Neural cell (in vitro differentiated cells): ENCODE data around the gene ARRB1. TPM values are rescaled to one million over a fixed set of nuclear protein-coding genes. Genes with fewer than 3 reads are reported as not detected.

ENCODE experiments used
- H2AFZ ChIP-seq: fragments of 200-600, 300-800 bp; sonication (generic), shearing (Covaris generic); 2 replicates; pipeline ENCODE4 v1.6.0; 2014; ENCODE audit warnings: low read depth, mild to moderate bottlenecking, antibody characterized with exemption, low read length, moderate library complexity
- H3F3A ChIP-seq: fragments of 200-600 bp; shearing (Covaris generic); 2 replicates; pipeline ENCODE4 v1.6.1; 2016; ENCODE audit warnings: mild to moderate bottlenecking, moderate library complexity, mixed read lengths, antibody characterized with exemption, low read length; ENCODE audit not compliant: insufficient read depth, poor library complexity, severe bottlenecking
- H3K27ac ChIP-seq: fragments of 200-600, 300-800 bp; sonication (generic), shearing (Covaris generic); 2 replicates; pipeline ENCODE4 v1.5.1; 2014; ENCODE audit warnings: mild to moderate bottlenecking, low read length, moderate library complexity
- H3K27me3 ChIP-seq: fragments of 300-800, 200-600 bp; sonication (generic), shearing (Covaris generic); 2 replicates; pipeline ENCODE4 v1.6.0; 2014; ENCODE audit warnings: mild to moderate bottlenecking, low read depth, low read length, moderate library complexity; ENCODE audit not compliant: insufficient read depth
- H3K36me3 ChIP-seq: fragments of 300-800, 200-600 bp; sonication (generic), shearing (Covaris generic); 2 replicates; pipeline ENCODE4 v1.5.1; 2014; ENCODE audit warnings: mild to moderate bottlenecking, antibody characterized with exemption, low read length, moderate library complexity; ENCODE audit not compliant: insufficient read depth
- H3K4me2 ChIP-seq: fragments of 300-800, 200-600 bp; sonication (generic), shearing (Covaris generic); 2 replicates; pipeline ENCODE4 v1.6.0; 2014; ENCODE audit warnings: mild to moderate bottlenecking, low read length
- H3K4me3 ChIP-seq: fragments of 300-800, 200-600 bp; sonication (generic), shearing (Covaris generic); 2 replicates; pipeline ENCODE4 v1.5.1; 2014; ENCODE audit warnings: mild to moderate bottlenecking, low read length, moderate library complexity
- H3K79me2 ChIP-seq: fragments of 200-600 bp; shearing (Covaris generic); replicated peaks from 2 replicates; pipeline ENCODE4 v1.6.0; 2014; ENCODE audit warnings: mild to moderate bottlenecking, low read length, moderate library complexity; ENCODE audit not compliant: insufficient read depth
- H3K9ac ChIP-seq: fragments of 300-800, 200-600 bp; sonication (generic), shearing (Covaris generic); 2 replicates; pipeline ENCODE4 v1.6.1; 2016; ENCODE audit warnings: mild to moderate bottlenecking, low read length, mixed read lengths
- H3K9me2 ChIP-seq: fragments of 200-600 bp; shearing (Covaris generic); 2 replicates; pipeline ENCODE4 v1.6.1; 2016; ENCODE audit warnings: mild to moderate bottlenecking, low read length, mixed read lengths; ENCODE audit not compliant: insufficient read depth
- H3K9me3 ChIP-seq: fragments of 200-600, 300-800 bp; sonication (generic), shearing (Covaris generic); 2 replicates; pipeline ENCODE4 v1.6.1; 2016; ENCODE audit warnings: mild to moderate bottlenecking, mixed run types, low read length, moderate library complexity, mixed read lengths
- H4K20me1 ChIP-seq: fragments of 200-600 bp; shearing (Covaris generic); 2 replicates; pipeline ENCODE4 v1.6.1; 2016; ENCODE audit warnings: mild to moderate bottlenecking, mixed run types; ENCODE audit not compliant: insufficient read depth
- EP300 ChIP-seq: fragments of 450-650 bp; conservative IDR thresholded peaks from 2 replicates; pipeline ENCODE4 v1.6.1; 2014; ENCODE audit warnings: antibody characterized with exemption, mild to moderate bottlenecking, moderate library complexity; ENCODE audit not compliant: poor library complexity, severe bottlenecking
- EZH2 ChIP-seq: fragments of 200-600, 300-800 bp; shearing (Covaris generic), sonication (generic); IDR thresholded peaks from 2 replicates; pipeline ENCODE4 v1.6.1; 2014; ENCODE audit warnings: antibody characterized with exemption, low read length, borderline replicate concordance, mild to moderate bottlenecking; ENCODE audit not compliant: insufficient read depth, poor library complexity, severe bottlenecking
- MXI1 ChIP-seq: fragments of 450-650 bp; conservative IDR thresholded peaks from 2 replicates; pipeline ENCODE4 v1.6.1; 2014; ENCODE audit warnings: antibody characterized with exemption, mild to moderate bottlenecking; ENCODE audit not compliant: poor library complexity, severe bottlenecking
- POLR2AphosphoS5 ChIP-seq: IDR thresholded peaks from 2 replicates; pipeline ENCODE4 v1.6.1; 2012
- RAD21 ChIP-seq: fragments of 450-650 bp; conservative IDR thresholded peaks from 2 replicates; pipeline ENCODE4 v1.6.1; 2014; ENCODE audit warnings: antibody characterized with exemption, mild to moderate bottlenecking, moderate library complexity
- SMC3 ChIP-seq: fragments of 450-650 bp; conservative IDR thresholded peaks from 2 replicates; pipeline ENCODE4 v1.6.1; 2014; ENCODE audit warnings: antibody characterized with exemption, mild to moderate bottlenecking, moderate library complexity; ENCODE audit not compliant: poor library complexity
- TAF1 ChIP-seq: IDR thresholded peaks from 2 replicates; pipeline ENCODE4 v1.6.1; 2012; ENCODE audit warnings: low read depth
- polyA plus RNA-seq: library from polyadenylated mRNA; depleted of rRNA; stranded (reverse); fragments of >200 nt; gene quantifications from 2 replicates; pipeline ENCODE4 v1.2.3, GENCODE V29; 2014
- TF ChIP-seq, protein P1 (sequence below): IDR thresholded peaks from 2 replicates; pipeline ENCODE4 v1.6.1; 2012; ENCODE audit warnings: borderline replicate concordance
- TF ChIP-seq, protein P2 (sequence below): fragments of 450-650 bp; IDR thresholded peaks from 2 replicates; pipeline ENCODE4 v1.5.1; 2014; ENCODE audit warnings: antibody characterized with exemption, mild to moderate bottlenecking, moderate library complexity; ENCODE audit not compliant: poor library complexity, severe bottlenecking

Gene ARRB1
- polyA plus RNA-seq, 1 donor from 2014 or later, result 5.7 TPM

DNA sequence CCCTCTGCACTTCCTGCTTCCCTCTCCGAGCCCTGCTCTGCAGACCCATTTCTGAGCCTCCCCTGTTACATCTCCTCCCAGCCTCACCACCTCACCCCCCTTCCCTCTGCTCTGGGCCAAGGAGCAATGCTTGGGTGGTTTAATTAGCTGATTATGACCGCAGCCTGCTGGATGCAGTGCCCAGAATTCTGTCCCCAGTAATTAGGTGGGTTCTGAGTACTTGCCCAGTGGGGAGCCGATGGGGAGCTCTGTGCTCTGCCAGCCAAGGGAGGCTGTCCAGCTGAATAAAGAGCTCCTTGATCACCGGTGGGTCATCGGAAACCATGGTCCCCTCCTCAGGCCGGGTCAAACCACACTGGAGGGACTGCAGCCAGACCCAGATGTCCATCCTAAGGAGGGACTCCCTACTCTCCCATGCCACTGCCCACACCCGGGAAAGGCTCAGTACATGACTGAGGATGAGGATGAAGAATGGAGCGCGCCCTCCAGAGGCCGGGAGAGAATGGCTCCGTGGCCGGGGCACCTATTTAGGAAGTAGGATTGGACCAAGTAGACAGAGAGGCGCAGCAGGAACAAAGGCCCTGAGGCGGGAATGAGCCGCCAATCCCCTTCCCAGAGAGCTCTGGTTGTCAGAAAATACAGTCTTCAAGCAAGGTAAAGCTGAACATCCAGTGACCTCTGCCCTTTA, 9.1 kb downstream of the ARRB1 start:
- Histone ChIP-seq H3K4me3 (no peak overlapping the region), H3K27ac (no peak overlapping the region), H3K79me2 (no peaks in the 10 kb centered on the region), H3K9me2 (no peaks in the 10 kb centered on the region), H3K27me3 (no peaks in the 10 kb centered on the region), H3K9ac (no peak overlapping the region), H3F3A (no peaks in the 10 kb centered on the region), H3K4me2 (no peak overlapping the region), H3K36me3 (no peaks in the 10 kb centered on the region), H4K20me1 (no peaks in the 10 kb centered on the region), H2AFZ (no peak overlapping the region), H3K9me3 (no peaks in the 10 kb centered on the region)
- TF ChIP-seq TAF1, result no peak
- TF ChIP-seq SMC3, result no peak
- no peak for TF ChIP-seq MXI1
- TF ChIP-seq, protein P1, sequence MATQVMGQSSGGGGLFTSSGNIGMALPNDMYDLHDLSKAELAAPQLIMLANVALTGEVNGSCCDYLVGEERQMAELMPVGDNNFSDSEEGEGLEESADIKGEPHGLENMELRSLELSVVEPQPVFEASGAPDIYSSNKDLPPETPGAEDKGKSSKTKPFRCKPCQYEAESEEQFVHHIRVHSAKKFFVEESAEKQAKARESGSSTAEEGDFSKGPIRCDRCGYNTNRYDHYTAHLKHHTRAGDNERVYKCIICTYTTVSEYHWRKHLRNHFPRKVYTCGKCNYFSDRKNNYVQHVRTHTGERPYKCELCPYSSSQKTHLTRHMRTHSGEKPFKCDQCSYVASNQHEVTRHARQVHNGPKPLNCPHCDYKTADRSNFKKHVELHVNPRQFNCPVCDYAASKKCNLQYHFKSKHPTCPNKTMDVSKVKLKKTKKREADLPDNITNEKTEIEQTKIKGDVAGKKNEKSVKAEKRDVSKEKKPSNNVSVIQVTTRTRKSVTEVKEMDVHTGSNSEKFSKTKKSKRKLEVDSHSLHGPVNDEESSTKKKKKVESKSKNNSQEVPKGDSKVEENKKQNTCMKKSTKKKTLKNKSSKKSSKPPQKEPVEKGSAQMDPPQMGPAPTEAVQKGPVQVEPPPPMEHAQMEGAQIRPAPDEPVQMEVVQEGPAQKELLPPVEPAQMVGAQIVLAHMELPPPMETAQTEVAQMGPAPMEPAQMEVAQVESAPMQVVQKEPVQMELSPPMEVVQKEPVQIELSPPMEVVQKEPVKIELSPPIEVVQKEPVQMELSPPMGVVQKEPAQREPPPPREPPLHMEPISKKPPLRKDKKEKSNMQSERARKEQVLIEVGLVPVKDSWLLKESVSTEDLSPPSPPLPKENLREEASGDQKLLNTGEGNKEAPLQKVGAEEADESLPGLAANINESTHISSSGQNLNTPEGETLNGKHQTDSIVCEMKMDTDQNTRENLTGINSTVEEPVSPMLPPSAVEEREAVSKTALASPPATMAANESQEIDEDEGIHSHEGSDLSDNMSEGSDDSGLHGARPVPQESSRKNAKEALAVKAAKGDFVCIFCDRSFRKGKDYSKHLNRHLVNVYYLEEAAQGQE, result no peak
- TF ChIP-seq EZH2, result no peak
- no peak for TF ChIP-seq RAD21
- no peak for TF ChIP-seq POLR2AphosphoS5
- TF ChIP-seq EP300, result no peak
- TF ChIP-seq, protein P2, sequence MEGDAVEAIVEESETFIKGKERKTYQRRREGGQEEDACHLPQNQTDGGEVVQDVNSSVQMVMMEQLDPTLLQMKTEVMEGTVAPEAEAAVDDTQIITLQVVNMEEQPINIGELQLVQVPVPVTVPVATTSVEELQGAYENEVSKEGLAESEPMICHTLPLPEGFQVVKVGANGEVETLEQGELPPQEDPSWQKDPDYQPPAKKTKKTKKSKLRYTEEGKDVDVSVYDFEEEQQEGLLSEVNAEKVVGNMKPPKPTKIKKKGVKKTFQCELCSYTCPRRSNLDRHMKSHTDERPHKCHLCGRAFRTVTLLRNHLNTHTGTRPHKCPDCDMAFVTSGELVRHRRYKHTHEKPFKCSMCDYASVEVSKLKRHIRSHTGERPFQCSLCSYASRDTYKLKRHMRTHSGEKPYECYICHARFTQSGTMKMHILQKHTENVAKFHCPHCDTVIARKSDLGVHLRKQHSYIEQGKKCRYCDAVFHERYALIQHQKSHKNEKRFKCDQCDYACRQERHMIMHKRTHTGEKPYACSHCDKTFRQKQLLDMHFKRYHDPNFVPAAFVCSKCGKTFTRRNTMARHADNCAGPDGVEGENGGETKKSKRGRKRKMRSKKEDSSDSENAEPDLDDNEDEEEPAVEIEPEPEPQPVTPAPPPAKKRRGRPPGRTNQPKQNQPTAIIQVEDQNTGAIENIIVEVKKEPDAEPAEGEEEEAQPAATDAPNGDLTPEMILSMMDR, result no peak

DNA sequence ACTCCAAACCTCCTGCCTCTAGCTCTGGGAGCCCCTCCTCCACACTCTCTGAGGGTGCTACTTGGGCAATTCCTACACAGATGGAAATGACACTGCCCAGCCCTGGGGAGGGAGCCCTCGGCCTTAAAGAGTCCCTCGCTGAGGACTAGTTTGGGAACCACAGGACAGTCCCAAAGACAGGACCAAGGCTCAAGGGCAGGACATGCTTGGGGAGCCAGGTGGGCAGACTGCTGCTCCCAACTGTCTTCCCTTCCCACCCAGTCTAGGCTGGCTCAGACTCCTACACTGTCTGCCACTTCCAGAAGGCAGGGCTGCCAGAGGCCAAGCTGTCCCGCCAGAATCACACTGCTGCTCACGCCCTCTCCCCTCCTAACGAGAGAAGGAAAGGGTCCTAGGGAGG, 9.8 kb downstream of the ARRB1 start:
- no peak overlapping the region for H3K4me2 ChIP-seq
- no peaks in the 10 kb centered on the region for H3F3A ChIP-seq
- no peak overlapping the region for H3K27ac ChIP-seq

More for the DNA sequence above, 9.8 kb downstream of the ARRB1 start:
- Histone ChIP-seq H2AFZ (no peak overlapping the region), H3K9me2 (no peaks in the 10 kb centered on the region), H3K79me2 (no peaks in the 10 kb centered on the region), H4K20me1 (no peaks in the 10 kb centered on the region), H3K36me3 (no peaks in the 10 kb centered on the region), H3K27me3 (no peaks in the 10 kb centered on the region), H3K9ac (no peak overlapping the region), H3K4me3 (no peak overlapping the region), H3K9me3 (no peaks in the 10 kb centered on the region)
- TF ChIP-seq, protein P1, result no peak
- TF ChIP-seq EP300 (no peak), EZH2 (no peak)
